A549 (cell line): ENCODE data around the gene HERC3. TPM values are rescaled to one million over a fixed set of nuclear protein-coding genes. Genes with fewer than 3 reads are reported as not detected.

Source experiments
- ATAC-seq, 2 experiments: fragments of 200-7000 bp in 1 of 2; fragments of >200 bp in 1 of 2; cut with Nextera tagmentation in 1 of 2; cut with Tn5 transposase in 1 of 2; 3 replicates each; pipeline versions ENCODE4 v1.8.0 to v1.9.1; 2018 to 2020; ENCODE audit warnings: mild to moderate bottlenecking in 1 of 2, moderate library complexity in 1 of 2
- CTCF ChIA-PET: fragments of 300-600 bp; sonication (Branson Sonifier 250); formaldehyde crosslinking; extraction: SDS; loops from one replicate; lab custom pipeline; 2021; ENCODE audit warnings: antibody characterized with exemption, inconsistent platforms; lab: Yijun Ruan, JAX
- POLR2A ChIA-PET: fragments of 350-600 bp; formaldehyde crosslinking; extraction: SDS; loops from one replicate; lab custom pipeline; 2021; ENCODE audit warnings: antibody characterized with exemption, inconsistent platforms; lab: Yijun Ruan, JAX
- DNase-seq, 2 experiments: peaks; one replicate each; pipeline versions ENCODE4 v3.0.0 to v3.0.0-alpha.2; 2011 to 2016; ENCODE audit warnings: low read depth in 1 of 2, low spot score in 1 of 2
- FAIRE-seq: peaks from 2 replicates; lab custom pipeline; 2011; peaks lifted over from hg19 to GRCh38; lab: Jason Lieb, UNC
- H3K27ac ChIP-seq, 2 experiments: fragments of >200 bp; sonication (Bioruptor Twin); formaldehyde crosslinking; 3 replicates each; pipeline ENCODE4 v1.5.1; 2016 to 2017
- H3K4me1 ChIP-seq: fragments of >200 bp; sonication (Bioruptor Twin); formaldehyde crosslinking; 3 replicates; pipeline ENCODE4 v1.6.1; 2016
- H3K4me2 ChIP-seq: fragments of >200 bp; sonication (Bioruptor Twin); formaldehyde crosslinking; 3 replicates; pipeline ENCODE4 v1.6.1; 2016
- H3K4me3 ChIP-seq: fragments of >200 bp; sonication (Bioruptor Twin); formaldehyde crosslinking; 3 replicates; pipeline ENCODE4 v1.5.1; 2016
- H3K9me3 ChIP-seq: fragments of >200 bp; sonication (Bioruptor Twin); formaldehyde crosslinking; 3 replicates; pipeline ENCODE4 v1.6.1; 2016
- BHLHE40 ChIP-seq: IDR thresholded peaks from 2 replicates; pipeline ENCODE4 v1.6.1; 2012; ENCODE audit warnings: low read depth, low read length, inconsistent platforms
- CHD2 ChIP-seq: fragments of 150-350 bp; IDR thresholded peaks from 2 replicates; pipeline ENCODE4 v1.6.1; 2014; ENCODE audit warnings: low read length; ENCODE audit not compliant: partially characterized antibody
- EP300 ChIP-seq, 2 experiments: fragments of >200 bp; sonication (Bioruptor Twin); formaldehyde crosslinking; IDR thresholded peaks; 2 replicates in 1 of 2; 3 replicates in 1 of 2; pipeline ENCODE4 v1.6.1; 2016 to 2017
- FOSL2 ChIP-seq, 2 experiments: fragments of 450-650 bp in 1 of 2; fragments of >200 bp in 1 of 2; sonication (Bioruptor Twin) in 1 of 2; formaldehyde crosslinking; IDR thresholded peaks; 2 replicates each; pipeline versions ENCODE4 v1.5.0 to v1.6.1; 2016 to 2020; ENCODE audit warnings: mild to moderate bottlenecking in 1 of 2, moderate library complexity in 1 of 2
- FOXS1 ChIP-seq: fragments of 250-450 bp; sonication (Bioruptor Pico); IDR thresholded peaks from 2 replicates; pipeline ENCODE4 v1.5.0; 2020; ENCODE audit warnings: mild to moderate bottlenecking, moderate library complexity
- HEYL ChIP-seq: fragments of 250-450 bp; sonication (Bioruptor Pico); IDR thresholded peaks from 2 replicates; pipeline ENCODE4 v1.8.0; 2021; ENCODE audit warnings: mild to moderate bottlenecking, moderate library complexity
- HOXB13 ChIP-seq: fragments of 250-450 bp; sonication (Bioruptor Pico); IDR thresholded peaks from 2 replicates; pipeline ENCODE4 v1.5.0; 2020; ENCODE audit warnings: low read depth, mild to moderate bottlenecking, moderate library complexity
- MYC ChIP-seq: IDR thresholded peaks from 2 replicates; pipeline ENCODE4 v1.6.1; 2012; ENCODE audit warnings: mild to moderate bottlenecking, inconsistent platforms, low read length, improper control_type of control experiment, borderline replicate concordance
- NFE2L2 ChIP-seq: fragments of 150-350 bp; conservative IDR thresholded peaks from 2 replicates; pipeline ENCODE4 v1.6.1; 2014; ENCODE audit warnings: low read length
- NPAS2 ChIP-seq: fragments of 250-450 bp; sonication (Bioruptor Pico); IDR thresholded peaks from 2 replicates; pipeline ENCODE4 v1.8.0; 2022; ENCODE audit warnings: mild to moderate bottlenecking, moderate library complexity, borderline replicate concordance
- PBX3 ChIP-seq: IDR thresholded peaks from 2 replicates; pipeline ENCODE4 v1.6.1; 2012
- REST ChIP-seq: fragments of 200-600 bp; sonication (generic); IDR thresholded peaks from 2 replicates; pipeline ENCODE4 v1.6.1; 2016; ENCODE audit warnings: antibody characterized with exemption, mild to moderate bottlenecking, moderate library complexity
- RFX5 ChIP-seq: fragments of 450-650 bp; IDR thresholded peaks from 2 replicates; pipeline ENCODE4 v1.7.1; 2014; ENCODE audit warnings: antibody characterized with exemption, mild to moderate bottlenecking, moderate library complexity
- SMC3 ChIP-seq: fragments of >200 bp; sonication (Bioruptor Twin); formaldehyde crosslinking; IDR thresholded peaks from 3 replicates; pipeline ENCODE4 v1.6.1; 2018; ENCODE audit warnings: inconsistent platforms
- SREBF2 ChIP-seq: fragments of 450-650 bp; IDR thresholded peaks from 2 replicates; pipeline ENCODE4 v1.6.1; 2014; ENCODE audit warnings: mild to moderate bottlenecking, moderate library complexity
- ZFP36 ChIP-seq: fragments of 450-650 bp; IDR thresholded peaks from 2 replicates; pipeline ENCODE4 v1.6.1; 2014; ENCODE audit warnings: borderline replicate concordance; ENCODE audit not compliant: partially characterized antibody
- ZNF302 ChIP-seq: fragments of 250-450 bp; sonication (Bioruptor Pico); IDR thresholded peaks from 2 replicates; pipeline ENCODE4 v1.9.0; 2021; ENCODE audit warnings: inconsistent platforms, mild to moderate bottlenecking, moderate library complexity
- WGBS: methylation state at CpG from one replicate; pipeline ENCODE4 v1.1.6; 2017; ENCODE audit errors: missing lambda C conversion rate; 5-methylcytosine and 5-hydroxymethylcytosine counted together
- polyA plus RNA-seq, 4 experiments: library from polyadenylated mRNA; depleted of rRNA in 3 of 4; stranded (reverse); fragments of >200 nt; fragmentation: RNase III in 1 of 4; extraction: RNeasy Plus Mini Kit Qiagen cat#74134 plus additional on column Dnase treatment in 1 of 4; gene quantifications; 2 replicates in 3 of 4; 3 replicates in 1 of 4; pipeline ENCODE4 v1.2.3, GENCODE V29; 2011 to 2017
- TF ChIP-seq, protein P1 (sequence below): fragments of 150-350 bp; IDR thresholded peaks from 2 replicates; pipeline ENCODE4 v1.6.1; 2014; ENCODE audit warnings: low read depth, mild to moderate bottlenecking, low read length
- TF ChIP-seq, protein P2 (sequence below): IDR thresholded peaks from 2 replicates; pipeline ENCODE4 v1.6.1; 2012
- TF ChIP-seq, protein P3 (sequence below): fragments of >200 bp; sonication (Bioruptor Twin); formaldehyde crosslinking; IDR thresholded peaks from 2 replicates; pipeline ENCODE4 v1.6.1; 2016

The HERC3 gene
- polyA plus RNA-seq, 2 of the 4 experiments (the other 2 are of a cell fraction) = 4.9 to 6.2 TPM

DNA sequence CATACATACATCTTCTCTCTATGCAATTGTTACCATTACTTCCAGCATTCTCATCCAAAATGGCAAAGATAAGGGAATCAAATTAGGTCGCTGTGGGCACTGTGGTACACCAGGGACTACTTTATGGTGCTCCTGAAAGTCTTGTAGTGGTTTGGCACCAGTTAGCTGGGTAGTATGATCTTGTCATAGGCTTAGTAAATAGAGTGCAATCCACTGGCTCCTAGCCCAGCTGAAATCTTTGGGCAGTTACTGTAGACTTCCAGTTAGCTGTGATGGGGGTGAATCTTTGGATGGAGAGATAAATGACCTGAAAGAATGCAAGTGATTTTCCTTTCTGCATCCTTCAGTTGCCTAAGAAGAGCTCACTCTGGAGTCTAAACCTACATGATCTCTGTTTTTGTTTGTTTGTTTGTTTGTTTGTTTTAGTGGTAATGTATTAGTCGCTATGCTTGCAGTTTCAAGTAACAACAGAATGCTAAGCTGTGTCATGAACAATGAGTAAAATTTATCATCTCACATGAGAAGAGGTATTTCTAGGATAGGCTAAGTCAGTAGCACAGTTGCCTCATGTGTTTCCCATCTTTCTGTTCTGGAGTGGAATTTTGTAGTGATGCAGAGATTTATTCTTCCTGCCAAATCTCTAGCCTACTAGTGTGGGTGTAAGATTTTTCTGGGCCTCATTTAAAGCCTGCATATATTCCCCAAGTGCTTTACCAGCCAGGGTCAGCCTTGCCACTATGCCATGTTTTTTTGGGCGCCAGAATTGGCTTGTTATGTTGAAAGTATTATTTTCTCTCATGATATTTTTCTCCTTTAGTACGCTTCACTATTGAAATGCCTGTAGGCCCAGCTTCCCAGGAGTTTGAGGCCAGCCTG is 24.2 kb downstream of the HERC3 start:
- TF ChIP-seq EP300 (IDR thresholded peaks at IDR 0.05) (peak in 1 of 2 experiments; percentile 27; a peak in 1 of 5 replicates), MYC (no peak)
- TF ChIP-seq, protein P1, sequence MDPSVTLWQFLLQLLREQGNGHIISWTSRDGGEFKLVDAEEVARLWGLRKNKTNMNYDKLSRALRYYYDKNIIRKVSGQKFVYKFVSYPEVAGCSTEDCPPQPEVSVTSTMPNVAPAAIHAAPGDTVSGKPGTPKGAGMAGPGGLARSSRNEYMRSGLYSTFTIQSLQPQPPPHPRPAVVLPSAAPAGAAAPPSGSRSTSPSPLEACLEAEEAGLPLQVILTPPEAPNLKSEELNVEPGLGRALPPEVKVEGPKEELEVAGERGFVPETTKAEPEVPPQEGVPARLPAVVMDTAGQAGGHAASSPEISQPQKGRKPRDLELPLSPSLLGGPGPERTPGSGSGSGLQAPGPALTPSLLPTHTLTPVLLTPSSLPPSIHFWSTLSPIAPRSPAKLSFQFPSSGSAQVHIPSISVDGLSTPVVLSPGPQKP = no peak
- H3K4me2 ChIP-seq = peak overlapping the region; percentile 53
- FAIRE-seq (no peak), DNase-seq (peak in 1 of 2 experiments; percentile 36), ATAC-seq (peak; percentile 59 to 67; a peak in 5 of 6 replicates)
- H3K9me3 ChIP-seq = no peaks in the 10 kb centered on the region
- H3K4me1 ChIP-seq = peaks cover 71% of the 10 kb centered on the region
- ChIA-PET CTCF (interaction anchor here (0.9 kb wide), 1 partner anchor 43 kb away, joined by 4 read pairs; no protein-coding TSS in a partner anchor), POLR2A (interaction anchor here (0.6 to 1.7 kb wide), 2 partner anchors 93 to 631 kb away, joined by 6 to 10 read pairs; partner anchors contain the start of gene PYURF)
- peak overlapping the region; percentile 63 to 82 for H3K27ac ChIP-seq
- 68% methylated on average over 4 of the region's 4 CpGs for WGBS
- no peak overlapping the region for H3K4me3 ChIP-seq

DNA sequence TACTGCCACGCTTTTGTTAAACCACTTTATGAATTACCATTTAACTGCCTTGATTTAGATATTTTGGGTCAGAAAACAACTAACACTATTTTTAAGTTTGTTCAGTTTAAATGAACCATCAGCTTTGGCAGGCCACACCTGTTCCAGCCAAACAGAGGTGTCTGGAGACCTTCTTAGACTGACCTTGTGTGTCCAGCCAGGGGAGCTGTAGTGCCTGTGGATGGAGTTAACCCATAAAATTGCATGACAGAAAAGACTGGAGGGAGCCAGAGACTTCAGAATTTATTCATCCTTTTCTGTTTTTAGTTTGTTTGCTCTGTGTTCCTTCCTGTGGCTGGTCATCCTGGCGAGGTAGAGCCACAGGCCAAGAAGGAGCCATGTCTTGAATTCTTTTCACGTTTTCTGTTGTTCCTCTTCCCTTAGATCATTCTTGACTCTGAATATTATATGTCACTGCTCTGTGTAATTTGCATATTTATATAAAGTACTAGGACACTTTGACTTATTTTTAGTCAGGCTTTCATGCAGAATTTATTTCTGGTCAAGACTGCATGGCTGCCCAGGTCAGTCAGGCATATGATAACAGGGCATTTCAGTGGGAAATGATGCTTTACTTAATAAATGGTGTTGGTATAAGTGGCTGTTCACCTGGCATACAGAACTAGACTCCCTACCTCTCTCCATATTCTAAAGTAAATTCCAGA is 26.7 kb downstream of the HERC3 start:
- WGBS = 83% methylated on average over 3 of the region's 3 CpGs
- no peak for TF ChIP-seq ZNF302
- no peak for TF ChIP-seq NPAS2
- no peak for TF ChIP-seq FOSL2 (IDR thresholded peaks at IDR 0.05)
- TF ChIP-seq FOSL2 (CRISPR knock-in tag; IDR thresholded peaks at IDR 0.05) = no peak
- TF ChIP-seq SREBF2 = no peak
- no peak for TF ChIP-seq PBX3
- TF ChIP-seq, protein P2, sequence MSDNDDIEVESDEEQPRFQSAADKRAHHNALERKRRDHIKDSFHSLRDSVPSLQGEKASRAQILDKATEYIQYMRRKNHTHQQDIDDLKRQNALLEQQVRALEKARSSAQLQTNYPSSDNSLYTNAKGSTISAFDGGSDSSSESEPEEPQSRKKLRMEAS = no peak
- no peak for TF ChIP-seq RFX5
- TF ChIP-seq NFE2L2 = no peak
- no peak for TF ChIP-seq REST
- TF ChIP-seq FOXS1 (CRISPR knock-in tag) = no peak
- TF ChIP-seq SMC3 = no peak
- TF ChIP-seq CHD2 = no peak
- no peak for TF ChIP-seq HOXB13 (CRISPR knock-in tag)
- TF ChIP-seq, protein P3, sequence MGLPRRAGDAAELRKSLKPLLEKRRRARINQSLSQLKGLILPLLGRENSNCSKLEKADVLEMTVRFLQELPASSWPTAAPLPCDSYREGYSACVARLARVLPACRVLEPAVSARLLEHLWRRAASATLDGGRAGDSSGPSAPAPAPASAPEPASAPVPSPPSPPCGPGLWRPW = no peak
- TF ChIP-seq BHLHE40 = no peak
- TF ChIP-seq ZFP36 = no peak
- TF ChIP-seq HEYL (CRISPR knock-in tag) = no peak
- ChIA-PET CTCF (interaction anchor here (1.7 kb wide), 1 partner anchor 79 kb away, joined by 5 read pairs; no protein-coding TSS in a partner anchor), POLR2A (no interaction called here)
- ATAC-seq (no peak), FAIRE-seq (no peak), DNase-seq (no peak)
- Histone ChIP-seq H3K9me3 (no peaks in the 10 kb centered on the region), H3K27ac (peak overlapping the region; percentile 36 to 82; a peak in 4 of 6 replicates), H3K4me3 (no peak overlapping the region), H3K4me1 (peaks cover 68% of the 10 kb centered on the region), H3K4me2 (no peak overlapping the region)
